GM12878 (cell line): ENCODE measurements around the gene RASGRF1. TPM values are rescaled to one million over a fixed set of nuclear protein-coding genes. Genes with fewer than 3 reads are reported as not detected.

Experiments
- ATAC-seq: fragments of 200-7000 bp; cut with Tn5 transposase; 3 replicates; pipeline ENCODE4 v1.9.1; 2020; ENCODE audit warnings: mild to moderate bottlenecking, moderate library complexity
- BruUV-seq: library from RNA; stranded (reverse); fragments of 400-500 nt; replicated peaks from 2 replicates; lab custom pipeline; 2021; lab: Mats Ljungman, UMichigan
- CTCF ChIA-PET: fragments of 300-600 bp; sonication (Branson Sonifier 250); formaldehyde crosslinking; extraction: SDS; loops from one replicate; lab custom pipeline; 2021; ENCODE audit warnings: inconsistent platforms; lab: Yijun Ruan, JAX
- POLR2A ChIA-PET: fragments of 350-600 bp; formaldehyde crosslinking; extraction: SDS; loops from one replicate; lab custom pipeline; 2021; ENCODE audit warnings: inconsistent platforms; lab: Charles Lee
- RAD21 ChIA-PET: fragments of 300-600 bp; sonication (Branson Sonifier 250); formaldehyde crosslinking; loops from one replicate; lab custom pipeline; 2023; ENCODE audit warnings: antibody characterized with exemption; ENCODE audit not compliant: unreplicated experiment; lab: Charles Lee
- SMC1A ChIA-PET: fragments of 300-600 bp; sonication (Branson Sonifier 250); formaldehyde crosslinking; loops from one replicate; lab custom pipeline; 2023; ENCODE audit not compliant: unreplicated experiment, uncharacterized antibody; lab: Charles Lee
- DNase-seq: peaks from one replicate; pipeline ENCODE4 v3.0.0-alpha.2; 2011; ENCODE audit warnings: low read depth, low spot score
- FAIRE-seq: peaks from 3 replicates; lab custom pipeline; 2011; peaks lifted over from hg19 to GRCh38; lab: Jason Lieb, UNC
- H2AFZ ChIP-seq: 2 replicates; pipeline ENCODE4 v1.6.0; 2011; ENCODE audit warnings: low read depth, low read length, control low read depth; ENCODE audit not compliant: control insufficient read depth
- H3K27ac ChIP-seq: 2 replicates; pipeline ENCODE4 v1.5.1; 2011; ENCODE audit warnings: control low read depth; ENCODE audit not compliant: control insufficient read depth, insufficient read depth
- H3K27me3 ChIP-seq, 2 experiments: replicated peaks in 1 of 2; 2 replicates each; pipeline versions ENCODE4 v1.6.0 to v1.6.1; 2011; ENCODE audit warnings: low read length in 1 of 2; ENCODE audit not compliant: control insufficient read depth in 2 of 2, insufficient read depth in 2 of 2
- H3K36me3 ChIP-seq, 2 experiments: 2 replicates each; pipeline ENCODE4 v1.5.1; 2011; ENCODE audit warnings: low read length in 1 of 2; ENCODE audit not compliant: control insufficient read depth in 2 of 2, insufficient read depth in 2 of 2
- H3K4me1 ChIP-seq: 2 replicates; pipeline ENCODE4 v1.6.1; 2011; ENCODE audit warnings: mild to moderate bottlenecking, low read length, moderate library complexity, mixed read lengths; ENCODE audit not compliant: control insufficient read depth, insufficient read depth
- H3K4me2 ChIP-seq: 2 replicates; pipeline ENCODE4 v1.6.0; 2011; ENCODE audit warnings: control low read depth; ENCODE audit not compliant: control insufficient read depth, insufficient read depth
- H3K4me3 ChIP-seq: fragments of 200-600 bp; sonication (generic); 2 replicates; pipeline ENCODE4 v1.5.1; 2016
- H3K79me2 ChIP-seq: 2 replicates; pipeline ENCODE4 v1.6.0; 2011; ENCODE audit warnings: low read length; ENCODE audit not compliant: control insufficient read depth, insufficient read depth
- H3K9ac ChIP-seq: 2 replicates; pipeline ENCODE4 v1.8.0; 2011; ENCODE audit warnings: low read length, control low read depth, mixed read lengths; ENCODE audit not compliant: control insufficient read depth, insufficient read depth
- H3K9me3 ChIP-seq: replicated peaks from 3 replicates; pipeline ENCODE4 v1.5.1; 2011; ENCODE audit warnings: mild to moderate bottlenecking, low read length; ENCODE audit not compliant: control insufficient read depth, insufficient read depth
- H4K20me1 ChIP-seq: 2 replicates; pipeline ENCODE4 v1.6.0; 2011; ENCODE audit not compliant: control insufficient read depth, insufficient read depth
- BCL11A ChIP-seq: IDR thresholded peaks from 2 replicates; pipeline ENCODE4 v1.6.1; 2011; ENCODE audit warnings: low read depth, low read length
- CHD1 ChIP-seq: IDR thresholded peaks from 2 replicates; pipeline ENCODE4 v1.6.1; 2012; ENCODE audit warnings: low read depth, low read length, improper control_type of control experiment
- GATAD2B ChIP-seq: fragments of 450-650 bp; conservative IDR thresholded peaks from 2 replicates; pipeline ENCODE4 v1.6.1; 2017; ENCODE audit warnings: low read depth, mild to moderate bottlenecking, moderate library complexity
- IKZF1 ChIP-seq: fragments of 450-650 bp; conservative IDR thresholded peaks from 2 replicates; pipeline ENCODE4 v1.6.1; 2017; ENCODE audit warnings: antibody characterized with exemption, mild to moderate bottlenecking
- JUNB ChIP-seq: IDR thresholded peaks from 2 replicates; pipeline ENCODE4 v1.6.1; 2016; ENCODE audit warnings: antibody characterized with exemption, mild to moderate bottlenecking
- JUND ChIP-seq: IDR thresholded peaks from 2 replicates; pipeline ENCODE4 v1.6.1; 2012; ENCODE audit warnings: low read depth, mild to moderate bottlenecking, low read length, improper control_type of control experiment, moderate library complexity
- MLLT1 ChIP-seq: fragments of 450-650 bp; IDR thresholded peaks from 2 replicates; pipeline ENCODE4 v1.6.1; 2016; ENCODE audit warnings: mild to moderate bottlenecking
- RAD51 ChIP-seq: fragments of 450-650 bp; IDR thresholded peaks from 2 replicates; pipeline ENCODE4 v1.6.1; 2016; ENCODE audit warnings: moderate library complexity, mild to moderate bottlenecking, inconsistent platforms
- RCOR1 ChIP-seq: conservative IDR thresholded peaks from 2 replicates; pipeline ENCODE4 v1.6.1; 2012; ENCODE audit warnings: low read depth, low read length, improper control_type of control experiment
- TAF1 ChIP-seq: IDR thresholded peaks from 2 replicates; pipeline ENCODE4 v1.6.1; 2011; ENCODE audit warnings: mild to moderate bottlenecking, low read depth, low read length, borderline replicate concordance
- ZBTB40 ChIP-seq: fragments of 450-650 bp; IDR thresholded peaks from 2 replicates; pipeline ENCODE4 v1.6.1; 2016; ENCODE audit warnings: mild to moderate bottlenecking, moderate library complexity, borderline replicate concordance
- WGBS: methylation state at CpG from one replicate; pipeline ENCODE4 v1.1.6; 2016; ENCODE audit warnings: low lambda C conversion rate; ENCODE audit not compliant: insufficient replicate concordance, insufficient coverage; ENCODE audit errors: missing lambda C conversion rate; 5-methylcytosine and 5-hydroxymethylcytosine counted together
- in situ Hi-C: fragments of 300-500 bp; cut with MboI; formaldehyde crosslinking; loops from 9 replicates; pipeline ENCODE4 v1.14.3; 2018; ENCODE audit warnings: mixed read lengths
- intact Hi-C: fragments of 100-400 bp; cut with micrococcal nuclease; formaldehyde crosslinking; loops from one replicate; pipeline ENCODE4 v1.14.2; 2022; ENCODE audit not compliant: unreplicated experiment
- polyA plus RNA-seq, 11 experiments: library from polyadenylated mRNA; depleted of rRNA in 4 of 11; unstranded in 6 of 11; stranded (reverse) in 5 of 11; fragments of >200 nt; fragmentation: Nextera tagmentation in 4 of 11; fragmentation: Illumina TruSeq in 1 of 11; extraction: Ambion mirVana in 4 of 11; extraction: Trizol in 1 of 11; gene quantifications; 1 replicate in 1 of 11; 2 replicates in 10 of 11; pipeline versions ENCODE4 v1.2.1 to v1.2.3, GENCODE V29; 2011 to 2016; ENCODE audit warnings: inconsistent platforms in 2 of 11, missing spikeins in 2 of 11, low read depth in 1 of 11
- total RNA-seq, 4 experiments: library from RNA; depleted of rRNA in 3 of 4; stranded (reverse); fragments of >200 nt in 3 of 4; fragmentation: Illumina TruSeq in 1 of 4; extraction: Trizol in 1 of 4; gene quantifications; 2 replicates each; pipeline versions ENCODE4 v1.2.1 to v1.2.3, GENCODE V29; 2013 to 2021

Gene RASGRF1
- total and polyA plus RNA-seq, 10 of the 15 experiments (the other 5 are each of a cell fraction or from before 2014, with no cell fraction given): 0.20 to 1.9 (median 0.86) TPM

- no peak for TF ChIP-seq ZBTB40
- no peak for TF ChIP-seq RAD51
- no peak for TF ChIP-seq BCL11A
- no peak for TF ChIP-seq IKZF1
- TF ChIP-seq MLLT1: no peak
- TF ChIP-seq, all 136 proteins: peak for 0
These were observed 31.5 kb downstream of the RASGRF1 start (continued) for GRCh38 chr15:79059081-79059572.

GRCh38 chr15:79058260-79058850 lies 32.2 kb downstream of the RASGRF1 start:
- Histone ChIP-seq H3K4me1 (no peaks in the 10 kb centered on the region), H4K20me1 (no peaks in the 10 kb centered on the region), H3K79me2 (no peaks in the 10 kb centered on the region), H3K9me3 (no peaks in the 10 kb centered on the region), H3K36me3 (no peaks in the 10 kb centered on the region), H3K9ac (no peak overlapping the region), H3K27ac (no peak overlapping the region), H3K4me3 (no peak overlapping the region), H3K27me3 (peaks cover 0 to 5% of the 10 kb centered on the region in 2 experiments; a peak in 2 of 4 replicates), H2AFZ (no peak overlapping the region)
- DNase-seq (no peak), ATAC-seq (no peak), FAIRE-seq (no peak)
- ChIA-PET RAD21 (no interaction called here), CTCF (no interaction called here), POLR2A (no interaction called here), SMC1A (interaction anchor here (1.2 kb wide), 1 partner anchor 10 kb away, joined by 4 read pairs; no protein-coding TSS in a partner anchor)
- intact Hi-C loops: no loop called here
- 14% methylated on average over 15 of the region's 15 CpGs for WGBS
- TF ChIP-seq GATAD2B (no peak), JUND (no peak), TAF1 (no peak), RCOR1 (no peak), CHD1 (no peak), JUNB (no peak)
- TF ChIP-seq, all 136 proteins: peak for 0
- no peak overlapping the region for H3K4me2 ChIP-seq
- BruUV-seq: no TSS peak
- in situ Hi-C loops: no loop called here
